Left hindlimb (tissue), 1 donor: ENCODE measurements around the gene C5AR2.
"Not testable (repeated sequence)": the region's sequence is repeated elsewhere in the genome, so short reads cannot be mapped to it uniquely, and the experiment has no call there.

Experiments used
- DNase-seq: peaks from one replicate; pipeline ENCODE4 v3.0.0-alpha.2; 2018

The C5AR2 gene

DNA sequence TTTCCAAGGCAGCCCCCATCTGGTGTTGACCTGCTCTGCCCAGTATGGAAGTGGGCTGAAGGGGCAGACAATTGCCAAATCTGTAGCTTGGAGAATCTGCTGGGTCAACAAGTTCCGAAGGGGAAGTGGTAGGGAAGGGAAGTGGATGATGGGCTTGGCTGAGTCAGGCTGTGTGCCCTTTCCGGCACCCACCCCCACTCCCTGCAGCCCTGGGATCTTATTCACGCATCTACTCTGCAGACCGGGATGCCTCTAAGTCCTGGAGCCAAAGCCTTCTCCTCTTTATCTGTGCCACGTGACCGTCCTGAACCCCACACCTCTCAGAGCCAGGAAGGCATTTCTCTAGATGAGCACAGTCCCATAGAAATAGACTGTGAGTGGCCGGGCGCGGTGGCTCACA lies 7.5 kb upstream of the C5AR2 start:
- no peak for DNase-seq

DNA sequence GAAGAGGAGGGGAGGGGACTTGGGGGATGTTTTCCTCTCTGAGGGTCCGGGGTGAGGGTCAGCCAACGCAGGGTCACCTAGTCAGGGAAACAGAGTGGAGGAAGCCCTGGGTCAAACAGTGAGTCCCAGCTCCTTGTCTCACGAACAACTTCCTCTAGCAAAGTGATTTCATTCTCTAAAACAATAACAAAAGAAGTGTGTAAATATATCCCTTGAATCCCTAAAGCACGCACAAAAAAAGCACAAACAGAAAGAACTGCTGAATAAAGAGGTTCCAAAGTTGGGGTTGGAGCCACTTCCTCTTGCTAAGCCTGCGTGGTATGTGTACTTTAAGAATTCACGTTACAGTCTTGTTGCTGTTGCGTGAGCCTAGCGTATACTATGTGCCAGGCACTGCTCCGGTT lies 1.5 kb upstream of the C5AR2 start:
- DNase-seq = peak; percentile 48

DNA sequence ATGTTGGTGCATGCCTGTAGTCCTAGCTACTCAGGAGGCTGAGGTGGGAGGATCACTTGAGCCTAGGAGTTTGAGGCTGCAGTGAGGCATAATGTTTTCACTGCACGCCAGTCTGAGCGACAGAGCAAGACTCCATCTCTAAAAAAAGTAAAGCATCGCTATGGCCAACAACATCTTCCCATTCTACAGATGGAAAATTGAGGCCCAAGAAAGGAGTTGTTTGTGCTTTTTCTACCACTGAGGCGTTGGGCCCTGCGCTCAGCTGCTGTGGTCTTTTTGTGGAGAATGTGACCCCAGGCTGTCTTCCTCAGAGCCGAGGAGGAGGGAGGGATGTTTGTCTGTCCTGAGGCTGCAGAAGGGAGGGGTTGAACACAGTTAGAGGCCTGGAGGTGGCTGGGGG lies 485 bp upstream of the C5AR2 start:
- DNase-seq = no peak

DNA sequence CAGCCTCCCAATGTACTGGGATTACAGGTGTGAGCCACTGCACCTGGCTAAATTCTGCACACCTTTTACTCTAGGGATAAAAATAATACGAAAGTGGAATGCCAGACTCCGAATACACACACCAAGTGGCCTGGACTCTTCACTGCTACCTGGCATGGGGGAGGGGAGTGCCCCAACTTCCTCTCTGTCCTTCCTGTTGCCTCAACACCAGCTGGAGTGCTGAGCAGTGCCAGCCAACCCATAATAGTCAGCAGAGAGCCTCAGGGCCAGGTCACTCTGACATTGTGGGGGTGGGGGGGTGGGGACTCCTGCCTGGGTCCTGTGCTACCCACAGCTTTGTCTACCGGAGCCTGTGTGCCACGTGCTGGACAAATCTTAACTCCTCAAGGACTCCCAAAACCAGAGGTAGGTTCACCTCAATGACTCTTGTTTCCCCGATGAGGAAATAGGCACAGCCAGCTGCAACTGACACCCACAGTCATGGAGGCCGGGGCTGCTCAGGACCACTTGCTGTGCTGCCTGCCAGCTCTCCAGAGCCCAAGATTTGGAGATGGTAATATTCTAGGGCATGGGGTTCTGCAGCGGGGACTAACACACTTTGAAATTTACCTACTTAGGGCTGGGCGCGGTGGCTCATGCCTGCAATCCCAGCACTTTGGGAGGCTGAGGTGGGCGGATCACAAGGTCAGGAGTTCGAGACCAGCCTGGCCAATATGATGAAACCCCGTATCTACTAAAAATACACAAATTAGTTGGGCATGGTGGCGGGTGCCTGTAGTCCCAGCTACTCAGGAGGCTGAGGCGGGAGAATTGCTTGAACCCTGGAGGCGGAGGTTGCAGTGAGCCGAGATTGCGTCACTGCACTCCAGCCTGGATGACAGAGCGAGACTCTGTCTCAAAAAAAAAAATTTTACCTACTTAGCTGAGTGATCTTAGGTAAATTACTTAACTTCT lies 5.1 kb downstream of the C5AR2 start:
- peak; percentile 40 for DNase-seq

DNA sequence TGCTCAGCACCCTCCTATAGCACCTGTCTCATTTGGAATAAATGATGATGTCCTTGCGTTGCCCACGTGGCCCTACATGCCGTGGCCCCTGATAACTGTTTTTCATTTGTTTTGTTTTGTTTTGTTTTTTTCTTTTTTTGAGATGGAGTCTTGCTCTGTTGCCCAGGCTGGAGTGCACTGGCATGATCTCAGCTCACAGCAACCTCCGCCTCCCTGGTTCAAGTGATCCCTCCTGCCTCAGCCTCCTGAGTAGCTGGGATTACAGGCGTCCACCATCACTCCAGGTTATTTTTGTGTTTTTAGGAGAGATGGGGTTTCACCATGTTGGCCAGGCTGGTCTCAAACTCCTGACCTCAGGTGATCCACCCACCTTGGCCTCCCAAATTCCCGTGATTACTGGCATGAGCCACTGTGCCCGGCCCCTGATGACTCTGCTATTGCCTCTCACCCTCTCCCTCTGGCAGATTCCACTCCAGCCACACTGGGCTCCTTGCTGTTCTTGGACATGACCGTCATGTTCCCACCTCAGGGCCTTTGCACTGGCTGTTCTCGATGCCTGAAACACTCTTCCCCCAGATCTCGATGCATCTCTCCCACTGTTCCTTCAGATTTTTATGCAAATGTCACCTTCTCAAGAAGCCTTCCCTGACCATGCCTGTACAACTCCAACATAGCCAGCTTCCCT lies 7.4 kb downstream of the C5AR2 start:
- DNase-seq = no peak

DNA sequence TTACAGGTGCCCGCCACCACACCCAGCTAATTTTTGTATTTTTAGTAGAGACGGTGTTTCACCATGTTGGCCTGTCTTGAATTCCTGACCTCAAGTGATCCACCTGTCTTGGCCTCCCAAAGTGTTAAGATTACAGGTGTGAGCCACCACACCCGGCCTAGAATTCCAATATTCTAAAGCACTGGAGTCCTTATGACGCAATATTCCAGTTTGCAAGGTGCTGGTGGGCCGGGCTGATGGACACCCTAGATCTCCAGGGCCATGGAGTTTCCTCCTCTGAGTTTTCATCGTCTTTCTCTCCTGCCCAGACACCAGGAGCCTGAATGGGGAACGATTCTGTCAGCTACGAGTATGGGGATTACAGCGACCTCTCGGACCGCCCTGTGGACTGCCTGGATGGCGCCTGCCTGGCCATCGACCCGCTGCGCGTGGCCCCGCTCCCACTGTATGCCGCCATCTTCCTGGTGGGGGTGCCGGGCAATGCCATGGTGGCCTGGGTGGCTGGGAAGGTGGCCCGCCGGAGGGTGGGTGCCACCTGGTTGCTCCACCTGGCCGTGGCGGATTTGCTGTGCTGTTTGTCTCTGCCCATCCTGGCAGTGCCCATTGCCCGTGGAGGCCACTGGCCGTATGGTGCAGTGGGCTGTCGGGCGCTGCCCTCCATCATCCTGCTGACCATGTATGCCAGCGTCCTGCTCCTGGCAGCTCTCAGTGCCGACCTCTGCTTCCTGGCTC lies 8.7 kb downstream of the C5AR2 start:
- no peak for DNase-seq

DNA sequence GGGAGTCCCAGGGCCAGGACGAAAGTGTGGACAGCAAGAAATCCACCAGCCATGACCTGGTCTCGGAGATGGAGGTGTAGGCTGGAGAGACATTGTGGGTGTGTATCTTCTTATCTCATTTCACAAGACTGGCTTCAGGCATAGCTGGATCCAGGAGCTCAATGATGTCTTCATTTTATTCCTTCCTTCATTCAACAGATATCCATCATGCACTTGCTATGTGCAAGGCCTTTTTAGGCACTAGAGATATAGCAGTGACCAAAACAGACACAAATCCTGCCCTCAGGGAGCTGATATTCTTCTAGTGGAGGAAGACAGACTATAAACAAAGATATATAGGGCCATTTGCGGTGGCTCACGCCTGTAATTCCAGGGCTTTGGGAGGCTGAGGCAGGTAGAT lies 9.8 kb downstream of the C5AR2 start:
- DNase-seq = no peak

DNA sequence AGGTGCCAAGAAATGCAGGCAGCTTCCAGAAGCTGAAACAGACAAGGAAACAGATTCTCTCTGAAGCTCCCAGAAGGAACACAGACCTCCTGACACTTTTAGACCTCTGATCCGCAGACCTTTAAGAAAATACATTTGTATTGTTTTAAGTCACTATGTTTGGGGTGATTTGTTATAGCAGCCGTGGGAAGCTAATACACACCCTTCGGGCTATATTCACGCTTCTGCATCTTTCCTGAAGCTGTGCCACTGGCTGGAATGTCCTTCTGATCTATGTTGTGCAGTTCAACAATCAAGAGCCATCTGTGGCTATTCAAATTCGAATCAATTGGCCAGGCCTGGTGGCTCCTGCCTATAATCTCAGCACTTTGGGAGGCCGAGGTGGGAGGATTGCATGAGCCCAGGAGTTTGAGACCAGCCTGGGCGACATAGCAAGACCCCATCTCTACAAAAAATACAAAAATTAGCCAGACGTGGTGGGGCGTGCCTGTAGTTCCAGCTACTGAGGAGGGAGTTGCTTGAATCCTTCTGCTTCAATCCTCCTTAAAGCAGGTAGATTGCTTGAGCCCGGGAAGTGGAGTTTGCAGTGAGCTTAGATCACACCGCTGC lies 11.3 kb downstream of the C5AR2 start:
- no peak for DNase-seq

DNA sequence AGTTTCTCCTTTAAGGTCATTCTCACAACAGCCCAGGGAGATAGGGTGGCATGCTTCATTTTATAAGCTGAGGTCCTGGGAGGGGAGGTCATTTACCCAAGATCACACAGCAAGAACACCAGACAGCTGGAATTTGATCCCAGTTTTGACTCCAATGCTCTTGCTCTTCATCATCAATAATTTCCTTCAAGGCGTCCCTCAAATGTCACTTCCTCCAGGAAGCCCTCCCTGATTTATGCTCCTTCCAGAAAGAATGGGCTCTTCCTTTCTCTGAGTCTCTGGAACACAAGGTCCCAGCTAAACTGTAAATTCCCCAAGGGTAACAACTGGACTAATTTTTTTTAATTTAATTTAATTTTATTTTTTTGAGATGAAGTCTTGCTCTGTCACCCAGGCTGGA lies 12.4 kb downstream of the C5AR2 start:
- DNase-seq = no peak

DNA sequence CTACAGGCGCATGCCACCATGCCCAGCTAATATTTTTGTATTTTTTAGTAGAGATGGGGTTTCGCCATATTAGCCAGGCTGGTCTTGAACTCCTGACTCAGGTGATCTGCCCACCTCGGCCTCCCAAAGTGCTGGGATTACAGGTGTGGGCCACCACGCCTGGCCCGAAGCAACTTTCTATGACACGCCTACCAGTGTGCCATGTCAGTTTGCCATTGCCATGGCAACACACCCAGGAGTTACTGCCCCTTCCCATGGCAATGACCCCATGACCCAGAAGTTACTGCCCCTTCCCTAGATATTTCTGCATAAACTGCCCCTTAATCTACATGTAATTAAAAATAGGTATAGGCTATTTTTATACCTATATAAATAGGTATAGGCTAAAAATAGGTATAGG lies 14.0 kb downstream of the C5AR2 start:
- DNase-seq = not testable (repeated sequence)

DNA sequence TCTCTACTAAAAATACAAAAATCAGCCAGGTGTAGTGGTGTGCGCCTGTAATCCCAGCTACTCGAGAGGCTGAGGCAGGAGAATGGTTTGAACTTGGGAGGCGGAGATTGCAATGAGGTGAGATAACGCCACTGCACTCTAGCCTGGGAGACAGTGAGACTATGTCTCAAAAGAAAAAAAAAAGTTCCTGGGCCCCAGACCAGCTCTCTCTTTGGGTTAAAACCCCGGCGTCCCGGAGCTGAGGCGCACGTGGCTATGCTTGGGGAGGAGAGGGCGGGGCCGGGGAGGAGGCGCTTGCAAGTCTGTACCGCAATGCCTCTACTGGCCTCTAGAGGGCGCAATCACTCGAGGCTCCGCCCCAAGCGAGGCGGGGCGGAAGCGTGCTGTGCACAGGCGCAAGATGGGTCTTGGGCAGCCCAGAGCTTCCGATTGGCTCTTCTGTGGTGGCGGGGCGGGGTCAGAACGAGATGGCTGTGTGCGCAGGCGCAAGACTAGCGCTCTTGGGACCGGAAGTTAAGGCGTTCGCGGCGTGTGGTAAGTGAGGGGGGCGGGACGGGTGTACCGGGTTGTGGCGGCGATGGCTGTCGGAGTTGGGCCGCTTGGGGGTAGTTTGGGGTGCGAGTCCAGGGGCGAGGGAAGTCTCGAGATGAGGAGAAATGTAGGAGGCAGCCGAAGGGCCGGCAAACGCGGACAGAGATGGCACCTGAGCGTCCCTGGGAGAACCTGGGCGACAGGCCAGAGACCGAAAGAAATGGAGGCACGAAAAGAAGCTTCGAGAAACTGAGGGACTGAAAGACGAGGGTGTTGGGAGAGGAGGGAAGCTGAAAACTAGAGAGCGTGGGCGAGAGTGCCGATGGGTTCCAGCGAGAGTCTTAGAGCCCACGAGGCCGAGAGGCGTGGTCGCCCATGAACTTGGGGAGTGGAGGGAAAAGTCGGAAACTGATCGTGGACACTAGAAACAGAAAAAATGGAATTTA lies 17.1 kb downstream of the C5AR2 start, which contains the start of gene DHX34:
Gene DHX34 (plus strand): TSS at position 497 of the 977 bp plus-strand sequence. CDS start 3,716 bp downstream, outside the sequence.
- DNase-seq = peak; percentile 99

DNA sequence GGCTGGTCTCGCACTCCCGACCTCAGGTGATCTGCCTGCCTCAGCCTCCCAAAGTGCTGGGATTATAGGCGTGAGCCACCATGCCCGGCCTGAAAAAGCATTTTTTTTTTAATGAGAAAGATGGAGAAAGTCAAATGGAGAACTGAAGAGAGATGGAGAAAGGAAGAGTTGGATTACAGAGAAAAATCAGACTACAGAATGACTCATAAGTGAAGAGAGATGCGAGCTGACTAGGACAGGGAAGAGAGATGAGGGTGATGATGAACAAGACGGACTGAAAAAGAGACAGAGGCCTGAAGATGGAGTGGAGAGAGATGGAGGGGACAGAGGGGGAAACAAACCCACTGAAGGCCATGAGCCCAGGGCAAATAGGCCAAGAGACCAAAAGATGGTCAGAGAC lies 18.7 kb downstream of the C5AR2 start:
- no peak for DNase-seq

DNA sequence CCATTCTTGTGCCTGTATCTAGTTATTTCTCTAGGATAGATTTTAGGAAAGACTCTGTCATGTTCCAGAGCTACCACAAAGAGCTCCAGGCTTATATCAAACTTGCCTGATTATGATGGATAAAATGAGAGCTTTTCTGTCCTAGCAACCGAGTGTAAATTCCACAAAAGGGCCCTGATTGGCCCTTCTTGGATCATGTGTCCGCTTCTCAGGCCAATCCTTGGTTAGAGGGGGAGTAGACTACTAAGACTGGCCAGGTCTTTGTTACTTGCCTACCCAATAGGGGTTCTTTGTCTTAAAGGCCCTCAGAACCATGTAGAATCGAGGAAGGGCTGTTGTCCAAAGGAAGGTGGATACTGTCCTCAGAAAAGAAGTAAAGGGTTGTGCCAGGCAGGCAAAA lies 19.6 kb downstream of the C5AR2 start:
- no peak for DNase-seq

DNA sequence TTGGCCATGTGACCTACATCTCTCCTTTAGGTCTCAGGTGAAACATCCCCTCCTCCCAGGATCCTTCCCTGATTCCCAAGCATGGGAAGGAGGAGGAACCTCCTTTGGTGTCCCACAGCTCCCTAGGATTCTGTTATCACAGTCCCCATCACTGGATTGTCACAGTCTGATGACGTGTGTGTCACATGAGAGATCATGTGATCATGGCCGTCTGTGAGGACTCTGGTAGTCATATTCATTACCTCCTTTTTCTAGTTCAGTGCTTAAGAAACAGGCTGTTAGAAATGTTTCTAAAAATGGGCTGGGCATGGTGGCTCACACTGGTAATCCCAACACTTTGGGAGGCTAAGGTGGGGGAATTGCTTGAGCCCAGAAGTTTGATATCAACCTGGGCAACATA lies 20.1 kb downstream of the C5AR2 start:
- no peak for DNase-seq

DNA sequence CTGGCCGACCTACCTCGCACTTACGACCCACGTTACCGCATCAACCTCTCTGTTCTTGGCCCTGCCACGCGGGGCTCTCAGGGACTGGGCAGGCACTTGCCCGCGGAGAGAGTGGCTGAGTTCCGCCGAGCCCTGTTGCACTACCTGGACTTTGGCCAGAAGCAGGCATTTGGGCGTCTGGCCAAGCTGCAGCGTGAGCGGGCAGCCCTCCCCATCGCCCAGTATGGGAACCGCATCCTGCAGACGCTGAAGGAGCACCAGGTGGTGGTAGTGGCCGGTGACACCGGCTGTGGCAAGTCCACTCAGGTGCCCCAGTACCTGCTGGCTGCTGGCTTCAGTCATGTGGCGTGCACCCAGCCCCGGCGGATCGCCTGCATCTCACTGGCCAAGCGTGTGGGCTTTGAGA lies 21.3 kb downstream of the C5AR2 start:
- no peak for DNase-seq

DNA sequence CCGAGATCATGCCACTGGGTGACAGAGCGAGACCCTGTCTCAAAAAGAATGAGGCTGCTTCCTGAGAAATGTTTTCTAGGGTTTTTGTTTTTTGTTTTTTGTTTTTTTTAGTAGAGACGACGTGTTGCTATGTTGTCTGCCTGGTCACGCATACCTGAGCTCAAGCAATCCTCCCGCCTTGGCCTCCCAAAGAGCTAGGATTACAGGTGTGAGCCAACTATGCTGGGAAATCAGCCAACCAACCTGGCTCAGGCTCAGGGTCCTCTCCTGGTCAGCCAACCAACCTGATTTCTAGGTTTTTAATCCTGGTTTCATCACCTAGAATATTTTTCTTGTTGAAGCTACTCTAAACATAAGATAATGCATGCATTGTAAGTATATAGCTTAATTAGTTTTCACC lies 24.9 kb downstream of the C5AR2 start:
- no peak for DNase-seq

DNA sequence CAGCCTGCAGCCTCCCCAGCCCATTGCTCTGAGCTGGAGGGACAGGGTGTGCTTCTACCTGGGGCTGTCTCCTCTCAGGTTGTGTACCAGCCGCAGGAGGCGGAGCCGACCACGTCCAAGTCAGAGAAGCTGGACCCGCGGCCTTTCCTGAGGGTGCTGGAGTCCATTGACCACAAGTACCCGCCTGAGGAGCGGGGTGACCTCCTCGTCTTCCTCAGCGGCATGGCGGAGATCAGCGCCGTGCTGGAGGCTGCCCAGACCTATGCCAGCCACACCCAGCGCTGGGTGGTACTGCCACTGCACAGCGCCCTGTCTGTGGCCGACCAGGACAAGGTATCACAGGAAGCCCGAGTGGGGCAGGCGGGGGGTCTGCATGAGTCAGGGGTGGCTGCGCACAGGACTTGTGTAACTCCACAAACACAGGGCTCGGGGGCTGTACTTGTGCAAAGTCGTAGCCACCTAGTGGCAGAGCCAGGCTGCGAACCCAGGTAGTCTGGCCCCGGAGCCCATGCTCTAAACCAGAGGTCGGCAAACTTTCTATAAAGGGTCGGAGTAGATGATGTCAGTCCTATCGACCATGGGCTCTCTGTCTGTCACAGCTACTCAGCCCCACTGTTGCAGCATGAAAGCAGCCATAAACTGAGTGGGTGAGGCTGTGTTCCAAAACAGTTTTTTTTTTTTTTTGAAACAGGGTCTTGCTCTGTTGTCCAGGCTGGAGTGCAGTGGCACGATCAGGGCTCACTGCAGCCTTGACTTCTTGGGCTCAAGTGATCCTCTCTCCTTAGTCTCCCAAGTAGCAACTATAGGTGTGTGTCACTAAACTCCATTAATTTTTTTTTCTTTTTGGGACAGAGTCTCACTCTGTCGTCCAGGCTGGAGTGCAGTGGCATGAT lies 26.1 kb downstream of the C5AR2 start:
- DNase-seq = no peak

DNA sequence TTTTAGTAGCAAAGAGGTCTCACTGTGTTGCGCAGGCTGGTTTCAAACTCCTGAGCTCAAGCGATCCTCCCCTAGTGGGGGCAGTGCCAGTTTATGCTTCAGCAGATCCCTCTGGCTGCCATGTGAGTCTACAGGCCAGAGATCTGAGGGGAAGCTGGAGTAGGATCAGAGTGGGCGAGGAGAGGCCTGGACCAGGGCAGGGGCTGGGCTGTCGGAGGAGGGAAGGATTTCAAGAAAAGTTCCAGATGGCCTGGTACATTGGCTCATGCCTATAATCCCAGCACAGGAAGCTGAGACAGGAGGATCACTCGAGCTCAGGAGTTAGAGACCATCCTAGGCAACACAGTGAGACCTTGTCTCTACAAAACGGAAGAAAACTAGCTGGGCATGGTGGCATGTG lies 27.0 kb downstream of the C5AR2 start:
- no peak for DNase-seq

DNA sequence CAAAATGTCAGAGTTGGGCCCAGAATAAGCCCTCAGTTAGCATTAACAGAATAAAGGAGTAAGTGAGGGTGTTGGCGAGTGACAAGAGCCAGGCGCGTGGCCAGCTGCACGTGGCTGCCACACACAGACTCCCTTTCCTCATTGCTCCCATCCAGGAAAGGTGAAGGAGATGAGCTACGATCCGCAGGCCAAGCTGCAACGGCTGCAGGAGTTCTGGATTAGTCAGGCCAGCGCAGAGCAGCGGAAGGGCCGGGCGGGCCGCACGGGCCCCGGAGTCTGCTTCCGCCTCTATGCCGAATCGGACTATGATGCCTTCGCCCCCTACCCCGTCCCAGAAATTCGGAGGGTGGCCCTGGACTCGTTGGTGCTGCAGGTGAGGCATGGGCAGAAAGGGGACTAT lies 30.3 kb downstream of the C5AR2 start:
- no peak for DNase-seq

DNA sequence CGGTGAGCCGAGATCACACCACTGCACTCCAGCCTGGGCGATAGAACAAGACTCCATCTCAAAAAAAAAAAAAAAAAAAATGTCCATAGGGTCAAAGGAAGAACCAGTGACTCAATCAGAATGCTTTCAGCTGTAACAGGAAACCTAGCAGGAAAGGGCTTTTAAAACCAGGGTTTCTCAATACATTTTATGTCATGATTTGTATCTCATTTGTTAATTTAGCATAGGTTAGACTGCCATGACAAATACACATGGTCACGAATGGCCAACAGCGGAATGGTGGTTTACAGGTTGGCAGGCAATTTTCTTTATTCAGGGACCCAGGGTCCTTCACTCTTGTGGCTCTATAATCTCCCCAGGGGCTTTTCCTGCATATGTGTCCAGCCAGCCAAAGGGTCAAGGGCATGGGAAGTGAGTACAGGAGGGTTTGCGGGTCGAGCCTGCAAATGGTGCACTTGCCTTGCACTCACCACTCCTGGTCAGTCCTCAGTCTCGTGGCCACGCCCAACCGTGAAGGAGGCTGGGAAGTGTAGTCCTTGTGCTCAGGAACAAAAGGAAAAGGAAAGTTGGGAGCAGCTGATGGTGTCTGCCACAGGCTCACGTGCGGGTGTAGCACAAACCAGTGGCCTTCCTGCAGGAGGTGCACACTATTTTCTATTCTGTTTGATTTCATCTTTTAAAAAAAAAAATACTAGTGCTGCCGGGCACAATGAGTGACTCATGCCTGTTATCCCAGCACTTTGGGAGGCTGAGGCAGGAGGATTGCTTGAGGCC lies 32.0 kb downstream of the C5AR2 start:
- DNase-seq = no peak
